ENCODE data around the gene FLNB.

Gene FLNB

DNA sequence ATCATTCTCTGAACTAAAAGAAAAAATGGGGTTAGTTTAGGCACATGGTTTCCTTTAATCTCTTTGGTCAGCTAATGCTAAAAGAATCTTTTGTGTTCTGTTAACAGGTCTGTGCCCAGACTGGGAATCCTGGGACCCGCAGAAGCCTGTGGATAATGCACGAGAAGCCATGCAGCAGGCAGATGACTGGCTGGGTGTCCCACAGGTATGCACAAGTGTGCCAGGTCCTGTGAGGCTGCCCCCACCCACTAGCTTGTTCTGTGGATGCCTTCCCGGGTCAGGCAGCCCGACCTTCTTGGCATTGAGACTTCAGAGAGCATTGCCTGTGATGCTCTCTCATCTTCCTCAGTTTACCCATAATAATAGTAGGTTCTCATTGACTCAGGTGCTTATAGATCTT is 70.4 kb downstream of the FLNB start:
- Histone ChIP-seq H3K4me3 (ENCODE audit: low read length in 2 of 2) (no peak overlapping the region), H2BK5ac (ENCODE audit: low read length) (no peak overlapping the region), H3K4me2 (ENCODE audit: insufficient read depth, low read length, poor library complexity, severe bottlenecking) (no peak overlapping the region), H3K36me3 (replicated peaks in 1 of 2; ENCODE audit: control insufficient read depth in 2 of 2, insufficient read depth in 2 of 2, low read length in 2 of 2) (peaks cover 12 to 20% of the 10 kb centered on the region in 2 donors), H2AFZ (ENCODE audit: low read length) (no peak overlapping the region), H3K9ac (ENCODE audit: low read depth, low read length, poor library complexity) (no peak overlapping the region), H3K23ac (ENCODE audit: low read depth, low read length, poor library complexity) (no peak overlapping the region), H4K8ac (ENCODE audit: low read depth, low read length) (no peak overlapping the region), H3K27ac (replicated peaks; ENCODE audit: low read length) (no peak overlapping the region), H2BK15ac (ENCODE audit: low read length) (no peak overlapping the region), H3K18ac (ENCODE audit: low read length) (no peak overlapping the region), H3K14ac (ENCODE audit: low read length) (no peak overlapping the region), H4K91ac (ENCODE audit: low read depth, low read length, poor library complexity) (no peak overlapping the region), H3K4ac (ENCODE audit: low read length) (no peak overlapping the region), H2AK5ac (ENCODE audit: low read depth, low read length) (no peak overlapping the region), H2BK12ac (ENCODE audit: low read length) (no peak overlapping the region), H2BK120ac (ENCODE audit: low read depth, low read length) (no peak overlapping the region), H3K9me3 (replicated peaks in 1 of 2; ENCODE audit: control insufficient read depth in 2 of 2, insufficient read depth in 1 of 2, low read depth in 1 of 2, low read length in 2 of 2) (no peaks in the 10 kb centered on the region), H3K27me3 (ENCODE audit: control insufficient read depth in 3 of 3, insufficient read depth in 3 of 3, low read depth in 1 of 3, low read length in 3 of 3) (no peaks in the 10 kb centered on the region), H3K79me1 (ENCODE audit: low read depth, low read length) (no peaks in the 10 kb centered on the region), H3K4me1 (ENCODE audit: control insufficient read depth in 2 of 2, insufficient read depth in 1 of 2, low read depth in 1 of 2, low read length in 2 of 2) (peaks cover 3% of the 10 kb centered on the region in 2 donors)
- no CpG with 5 or more reads among the region's 4 CpGs for WGBS, 2 donors (ENCODE audit: extremely low coverage in 2 of 2, insufficient read length in 2 of 2, insufficient replicate concordance in 1 of 2)
- DNase-seq (ENCODE audit: low spot score): no peak

DNA sequence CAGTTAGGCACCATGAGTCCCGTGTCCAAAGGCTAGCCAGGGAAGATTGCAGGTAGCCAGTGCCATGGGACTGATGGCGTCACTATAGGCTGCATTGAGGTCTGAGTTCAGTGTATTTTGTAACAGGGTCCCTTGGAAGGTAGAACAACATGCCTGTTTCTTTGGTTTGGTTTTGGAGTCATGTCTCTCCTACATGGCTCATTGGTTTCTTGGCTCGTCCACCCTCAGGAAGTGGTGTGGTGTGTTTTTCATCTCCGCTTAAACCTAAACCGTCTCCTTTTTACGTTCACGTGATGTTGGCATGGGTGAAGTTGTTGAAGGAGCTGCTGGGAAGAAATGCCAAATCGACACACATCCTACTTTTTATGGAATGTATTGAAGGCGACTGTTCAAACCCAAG is 71.6 kb downstream of the FLNB start:
- no peak overlapping the region for H3K9ac ChIP-seq (ENCODE audit: low read depth, low read length, poor library complexity)
- no peak overlapping the region for H3K27ac ChIP-seq (replicated peaks; ENCODE audit: low read length)
- peaks cover 12 to 20% of the 10 kb centered on the region in 2 donors for H3K36me3 ChIP-seq (replicated peaks in 1 of 2; ENCODE audit: control insufficient read depth in 2 of 2, insufficient read depth in 2 of 2, low read length in 2 of 2)
- no peaks in the 10 kb centered on the region for H3K79me1 ChIP-seq (ENCODE audit: low read depth, low read length)
- H3K9me3 ChIP-seq (replicated peaks in 1 of 2; ENCODE audit: control insufficient read depth in 2 of 2, insufficient read depth in 1 of 2, low read depth in 1 of 2, low read length in 2 of 2): no peaks in the 10 kb centered on the region
- no peak for DNase-seq (ENCODE audit: low spot score)
- no peak overlapping the region for H2AFZ ChIP-seq (ENCODE audit: low read length)
- H3K18ac ChIP-seq (ENCODE audit: low read length): no peak overlapping the region
- H3K4me1 ChIP-seq (ENCODE audit: control insufficient read depth in 2 of 2, insufficient read depth in 1 of 2, low read depth in 1 of 2, low read length in 2 of 2): peaks cover 3% of the 10 kb centered on the region in 2 donors
- no peak overlapping the region for H2BK120ac ChIP-seq (ENCODE audit: low read depth, low read length)
- H3K27me3 ChIP-seq (ENCODE audit: control insufficient read depth in 3 of 3, insufficient read depth in 3 of 3, low read depth in 1 of 3, low read length in 3 of 3): no peaks in the 10 kb centered on the region
- H3K14ac ChIP-seq (ENCODE audit: low read length): no peak overlapping the region
- H3K4me3 ChIP-seq (ENCODE audit: low read length in 2 of 2): no peak overlapping the region
- no peak overlapping the region for H4K8ac ChIP-seq (ENCODE audit: low read depth, low read length)
- WGBS, 2 donors (ENCODE audit: extremely low coverage in 2 of 2, insufficient read length in 2 of 2, insufficient replicate concordance in 1 of 2): no CpG with 5 or more reads among the region's 9 CpGs
- H2BK15ac ChIP-seq (ENCODE audit: low read length): no peak overlapping the region
- no peak overlapping the region for H3K23ac ChIP-seq (ENCODE audit: low read depth, low read length, poor library complexity)
- no peak overlapping the region for H3K4me2 ChIP-seq (ENCODE audit: insufficient read depth, low read length, poor library complexity, severe bottlenecking)
- no peak overlapping the region for H2BK5ac ChIP-seq (ENCODE audit: low read length)
- H4K91ac ChIP-seq (ENCODE audit: low read depth, low read length, poor library complexity): no peak overlapping the region
- no peak overlapping the region for H2BK12ac ChIP-seq (ENCODE audit: low read length)
- no peak overlapping the region for H2AK5ac ChIP-seq (ENCODE audit: low read depth, low read length)
- no peak overlapping the region for H3K4ac ChIP-seq (ENCODE audit: low read length)

DNA sequence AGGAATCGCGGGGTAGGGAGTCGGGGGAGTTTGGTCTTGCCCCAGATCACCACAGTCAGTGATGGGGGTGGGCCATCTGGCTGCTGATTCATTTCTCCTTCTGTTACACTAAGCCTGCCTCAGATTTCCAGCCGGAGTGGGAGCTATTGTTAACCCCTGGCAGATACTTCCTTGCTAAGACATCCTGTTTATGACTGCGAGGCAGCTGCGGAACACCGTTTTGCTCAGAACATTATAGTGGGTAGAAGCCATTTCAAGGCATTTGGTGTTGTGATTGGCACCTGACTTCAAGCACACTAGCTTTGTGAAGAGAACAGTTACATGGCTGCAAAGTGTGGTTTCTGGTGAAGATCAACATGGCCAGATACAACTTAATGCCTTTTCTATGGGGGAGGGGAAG is 73.8 kb downstream of the FLNB start:
- no peak overlapping the region for H2AK5ac ChIP-seq (ENCODE audit: low read depth, low read length)
- peaks cover 10 to 18% of the 10 kb centered on the region in 2 donors for H3K36me3 ChIP-seq (replicated peaks in 1 of 2; ENCODE audit: control insufficient read depth in 2 of 2, insufficient read depth in 2 of 2, low read length in 2 of 2)

DNA sequence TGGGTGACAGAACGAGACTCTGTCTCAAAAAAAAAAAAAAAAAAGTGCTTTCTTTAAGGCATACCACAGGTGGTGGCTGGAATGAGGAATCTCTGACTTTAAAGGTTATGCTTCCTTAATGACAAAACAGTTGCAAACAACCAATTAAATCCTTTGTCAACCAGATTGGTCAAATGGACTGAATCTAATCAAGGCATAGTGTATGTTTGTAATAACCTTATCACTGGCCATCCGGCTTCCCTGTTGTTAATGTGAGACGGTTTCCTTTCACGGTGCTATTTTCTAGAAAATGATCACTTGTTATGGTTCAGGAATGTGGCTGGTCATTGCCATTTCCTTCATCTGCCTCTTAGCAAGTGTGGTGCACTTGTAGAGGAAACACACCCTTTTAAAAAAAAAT is 75.9 kb downstream of the FLNB start:
- DNase-seq (ENCODE audit: low spot score): no peak
- no CpG with 5 or more reads among the region's 4 CpGs for WGBS, 2 donors (ENCODE audit: extremely low coverage in 2 of 2, insufficient read length in 2 of 2, insufficient replicate concordance in 1 of 2)
- Histone ChIP-seq H2AK5ac (ENCODE audit: low read depth, low read length) (no peak overlapping the region), H3K14ac (ENCODE audit: low read length) (no peak overlapping the region), H3K36me3 (replicated peaks in 1 of 2; ENCODE audit: control insufficient read depth in 2 of 2, insufficient read depth in 2 of 2, low read length in 2 of 2) (peaks cover 5 to 6% of the 10 kb centered on the region in 2 donors), H3K23ac (ENCODE audit: low read depth, low read length, poor library complexity) (no peak overlapping the region), H2BK15ac (ENCODE audit: low read length) (no peak overlapping the region), H4K91ac (ENCODE audit: low read depth, low read length, poor library complexity) (no peak overlapping the region), H3K9ac (ENCODE audit: low read depth, low read length, poor library complexity) (no peak overlapping the region), H3K9me3 (replicated peaks in 1 of 2; ENCODE audit: control insufficient read depth in 2 of 2, insufficient read depth in 1 of 2, low read depth in 1 of 2, low read length in 2 of 2) (no peaks in the 10 kb centered on the region), H3K4me1 (ENCODE audit: control insufficient read depth in 2 of 2, insufficient read depth in 1 of 2, low read depth in 1 of 2, low read length in 2 of 2) (peaks cover 3% of the 10 kb centered on the region in 2 donors), H3K4me3 (ENCODE audit: low read length in 2 of 2) (no peak overlapping the region), H2BK120ac (ENCODE audit: low read depth, low read length) (no peak overlapping the region), H3K18ac (ENCODE audit: low read length) (no peak overlapping the region), H2BK12ac (ENCODE audit: low read length) (no peak overlapping the region), H3K4me2 (ENCODE audit: insufficient read depth, low read length, poor library complexity, severe bottlenecking) (no peak overlapping the region), H2AFZ (ENCODE audit: low read length) (no peak overlapping the region), H3K4ac (ENCODE audit: low read length) (no peak overlapping the region), H2BK5ac (ENCODE audit: low read length) (no peak overlapping the region), H3K27ac (replicated peaks; ENCODE audit: low read length) (no peak overlapping the region), H3K79me1 (ENCODE audit: low read depth, low read length) (no peaks in the 10 kb centered on the region), H4K8ac (ENCODE audit: low read depth, low read length) (no peak overlapping the region), H3K27me3 (ENCODE audit: control insufficient read depth in 3 of 3, insufficient read depth in 3 of 3, low read depth in 1 of 3, low read length in 3 of 3) (no peaks in the 10 kb centered on the region)

More for the DNA sequence above, 73.8 kb downstream of the FLNB start:
- Histone ChIP-seq H3K18ac (ENCODE audit: low read length) (no peak overlapping the region), H3K23ac (ENCODE audit: low read depth, low read length, poor library complexity) (no peak overlapping the region), H3K14ac (ENCODE audit: low read length) (no peak overlapping the region), H3K27ac (replicated peaks; ENCODE audit: low read length) (no peak overlapping the region), H3K4me1 (ENCODE audit: control insufficient read depth in 2 of 2, insufficient read depth in 1 of 2, low read depth in 1 of 2, low read length in 2 of 2) (peaks cover 3% of the 10 kb centered on the region in 2 donors), H4K91ac (ENCODE audit: low read depth, low read length, poor library complexity) (no peak overlapping the region), H2BK5ac (ENCODE audit: low read length) (no peak overlapping the region), H3K79me1 (ENCODE audit: low read depth, low read length) (no peaks in the 10 kb centered on the region), H3K9ac (ENCODE audit: low read depth, low read length, poor library complexity) (no peak overlapping the region), H2AFZ (ENCODE audit: low read length) (peak overlapping the region; percentile 49), H3K27me3 (ENCODE audit: control insufficient read depth in 3 of 3, insufficient read depth in 3 of 3, low read depth in 1 of 3, low read length in 3 of 3) (no peaks in the 10 kb centered on the region), H2BK120ac (ENCODE audit: low read depth, low read length) (no peak overlapping the region), H2BK15ac (ENCODE audit: low read length) (no peak overlapping the region), H3K9me3 (replicated peaks in 1 of 2; ENCODE audit: control insufficient read depth in 2 of 2, insufficient read depth in 1 of 2, low read depth in 1 of 2, low read length in 2 of 2) (no peaks in the 10 kb centered on the region), H3K4me2 (ENCODE audit: insufficient read depth, low read length, poor library complexity, severe bottlenecking) (no peak overlapping the region), H3K4ac (ENCODE audit: low read length) (no peak overlapping the region), H3K4me3 (ENCODE audit: low read length in 2 of 2) (no peak overlapping the region), H4K8ac (ENCODE audit: low read depth, low read length) (no peak overlapping the region), H2BK12ac (ENCODE audit: low read length) (no peak overlapping the region)
- no CpG with 5 or more reads among the region's 7 CpGs for WGBS, 2 donors (ENCODE audit: extremely low coverage in 2 of 2, insufficient read length in 2 of 2, insufficient replicate concordance in 1 of 2)
- DNase-seq (ENCODE audit: low spot score): no peak

All from neuronal stem cell (in vitro differentiated cells).